ENCODE measurements around the gene IER5L. TPM values are rescaled to one million over a fixed set of nuclear protein-coding genes. Genes with fewer than 3 reads are reported as not detected.

The IER5L gene
- total and polyA plus RNA-seq, 2 of the 8 experiments (the other 6 are each of a cell fraction or from before 2014, with no cell fraction given), result 0.65 to 1.0 TPM

- Histone ChIP-seq H4K8ac (ENCODE audit: extremely low read depth, insufficient read depth, low read length) (no peak overlapping the region), H3K4me2 (ENCODE audit: insufficient read depth in 1 of 2, low read depth in 2 of 2, low read length in 2 of 2) (peak overlapping the region; percentile 54 to 59; a peak in 3 of 4 replicates), H2BK120ac (replicated peaks; ENCODE audit: low read depth, low read length) (no peak overlapping the region), H3K27ac (ENCODE audit: low read depth, low read length) (no peak overlapping the region), H3K4me1 (replicated peaks in 1 of 4; ENCODE audit: control insufficient read depth in 3 of 4, insufficient read depth in 4 of 4, low read length in 3 of 4) (peaks cover 0 to 24% (median 13%) of the 10 kb centered on the region in 4 experiments; a peak in 6 of 7 replicates), H4K20me1 (replicated peaks in 1 of 2; ENCODE audit: control insufficient read depth in 1 of 2, insufficient read depth in 2 of 2, low read length in 2 of 2) (no peaks in the 10 kb centered on the region), H3K36me3 (ENCODE audit: control insufficient read depth in 2 of 4, insufficient read depth in 4 of 4, low read length in 3 of 4) (no peaks in the 10 kb centered on the region), H2AK5ac (ENCODE audit: low read depth, low read length) (no peak overlapping the region), H3K79me2 (ENCODE audit: control insufficient read depth in 1 of 2, insufficient read depth in 2 of 2, low read length in 2 of 2) (no peaks in the 10 kb centered on the region), H2BK5ac (ENCODE audit: low read depth, low read length) (peak overlapping the region; percentile 16; the same call in 1 of the 2 replicates), H4K5ac (ENCODE audit: insufficient read length, low read depth, low read length) (no peak overlapping the region), H3K56ac (replicated peaks; ENCODE audit: insufficient read length, low read depth, low read length) (no peak overlapping the region), H3K4ac (replicated peaks; ENCODE audit: insufficient read length, low read depth, low read length) (no peak overlapping the region), H2BK12ac (ENCODE audit: low read depth, low read length) (0 out of 2 replicates have a peak overlapping the region, but pooled peaks have one; percentile 87), H3K79me1 (ENCODE audit: low read depth, low read length) (no peaks in the 10 kb centered on the region; the same call in 1 of the 2 replicates), H3K23ac (ENCODE audit: insufficient read length) (no peak overlapping the region), H2AFZ (ENCODE audit: low read length) (no peak overlapping the region), H3K4me3 (ENCODE audit: extremely low read depth in 1 of 4, insufficient read depth in 2 of 4, low read depth in 3 of 4, low read length in 4 of 4) (no peak overlapping the region), H2BK15ac (ENCODE audit: low read length) (no peak overlapping the region), H3K23me2 (ENCODE audit: low read depth, low read length) (peaks cover 3% of the 10 kb centered on the region; the same call in 1 of the 2 replicates), H3K14ac (ENCODE audit: insufficient read length) (no peak overlapping the region), H3K27me3 (replicated peaks in 1 of 4; ENCODE audit: control insufficient read depth in 3 of 4, extremely low read depth in 1 of 4, insufficient read depth in 3 of 4, low read length in 3 of 4) (no peaks in the 10 kb centered on the region), H2BK20ac (ENCODE audit: low read length) (no peak overlapping the region), H3K9ac (replicated peaks in 1 of 4; ENCODE audit: extremely low read depth in 1 of 4, low read depth in 3 of 4, low read length in 3 of 4) (no peak overlapping the region; a peak in 1 of 7 replicates), H4K91ac (replicated peaks; ENCODE audit: insufficient read length, low read length) (no peak overlapping the region), H3K9me3 (ENCODE audit: insufficient read depth in 2 of 2, low read depth in 1 of 2, low read length in 1 of 2) (no peaks in the 10 kb centered on the region), H3K18ac (ENCODE audit: extremely low read depth, low read length) (no peak overlapping the region; the same call in 1 of the 2 replicates)
- 51% methylated on average over 12 of the region's 12 CpGs; no CpG with 5 or more reads in 1 of the 2 experiments for WGBS, 2 experiments (ENCODE audit: extremely low coverage in 1 of 2, insufficient coverage in 1 of 2, insufficient read length in 1 of 2, insufficient replicate concordance in 2 of 2, low coverage in 1 of 2, low lambda C conversion rate in 2 of 2, missing lambda C conversion rate in 1 of 2)
- POLR2A ChIA-PET (ENCODE audit: partially characterized antibody), result interaction anchor here (0.6 to 1.1 kb wide), 5 partner anchors 12 to 258 kb away, joined by 3 to 4 read pairs (median 4); no protein-coding TSS in a partner anchor
- TF ChIP-seq RAD21 (IDR thresholded peaks at IDR 0.05 in 1 of 2, conservative IDR thresholded peaks at IDR 0.05 in 1 of 2; ENCODE audit: low read depth in 2 of 2, low read length in 2 of 2) (peak in 1 of 2 experiments; percentile 6; a peak in 1 of 4 replicates), TAF7 (optimal IDR thresholded peaks at IDR 0.05; ENCODE audit: borderline replicate concordance, low read depth, low read length) (no peak), TEAD4 (IDR thresholded peaks at IDR 0.05; ENCODE audit: low read depth, low read length) (peak; percentile 14; the same call in 1 of the 2 replicates)
- TF ChIP-seq, protein P1, sequence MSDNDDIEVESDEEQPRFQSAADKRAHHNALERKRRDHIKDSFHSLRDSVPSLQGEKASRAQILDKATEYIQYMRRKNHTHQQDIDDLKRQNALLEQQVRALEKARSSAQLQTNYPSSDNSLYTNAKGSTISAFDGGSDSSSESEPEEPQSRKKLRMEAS (IDR thresholded peaks at IDR 0.05), result peak; percentile 58; the same call in 1 of the 2 replicates
- CTCF ChIA-PET (ENCODE audit: partially characterized antibody), result interaction anchor here (0.5 to 2.4 kb wide), 14 partner anchors 9 to 1258 kb away, joined by 3 to 12 read pairs (median 4); no protein-coding TSS in a partner anchor
- FAIRE-seq, result no peak
- no peak for DNase-seq (ENCODE audit: low read depth in 1 of 2, low spot score in 2 of 2)
Measured at GRCh38 chr9:129225815-129226214, 47.8 kb upstream of the IER5L start.
